K562 (cell line): ENCODE measurements around the gene ZNF776. TPM values are rescaled to one million over a fixed set of nuclear protein-coding genes. Genes with fewer than 3 reads are reported as not detected.

Source experiments
- ATAC-seq: fragments of 200-7000 bp; cut with Tn5 transposase; 3 replicates; pipeline ENCODE4 v1.9.1; 2020; ENCODE audit warnings: moderate library complexity
- BruUV-seq: library from RNA; stranded (reverse); fragments of 400-500 nt; replicated peaks from 2 replicates; lab custom pipeline; 2021; lab: Mats Ljungman, UMichigan
- CTCF ChIA-PET: fragments of 300-600 bp; formaldehyde crosslinking; extraction: SDS; loops from one replicate; lab custom pipeline; 2021; ENCODE audit warnings: low intra/inter-chr PET ratio; lab: Yijun Ruan, JAX
- POLR2A ChIA-PET: fragments of 300-600, 350-650 bp; sonication (Branson Sonifier 250); formaldehyde crosslinking; extraction: SDS; loops from one replicate; lab custom pipeline; 2021; ENCODE audit warnings: antibody characterized with exemption, inconsistent platforms; lab: Yijun Ruan, JAX
- DNase-seq, 4 experiments: peaks; one replicate each; pipeline versions ENCODE4 v3.0.0 to v3.0.0-alpha.2; 2011 to 2018; ENCODE audit warnings: low spot score in 3 of 4, mixed read lengths in 3 of 4; ENCODE audit errors: extremely low read depth in 1 of 4
- FAIRE-seq: peaks from 2 replicates; lab custom pipeline; 2011; peaks lifted over from hg19 to GRCh38; lab: Jason Lieb, UNC
- H2AFZ ChIP-seq: 2 replicates; pipeline ENCODE4 v1.6.0; 2011; ENCODE audit warnings: low read depth, low read length, control low read depth, inconsistent platforms
- H3K27ac ChIP-seq: fragments of 200-600 bp; 3 replicates; pipeline ENCODE4 v1.8.0; 2011; ENCODE audit warnings: low read depth, mild to moderate bottlenecking, control low read depth, inconsistent platforms, low read length, moderate library complexity, mixed read lengths; ENCODE audit errors: extremely low read depth
- H3K27me3 ChIP-seq, 2 experiments: fragments of 300-600 bp in 1 of 2; 2 replicates in 1 of 2; 3 replicates in 1 of 2; pipeline versions ENCODE4 v1.6.0 to v1.8.0; 2011; ENCODE audit warnings: inconsistent platforms in 2 of 2, low read length in 2 of 2, mild to moderate bottlenecking in 1 of 2, mixed read lengths in 1 of 2, moderate library complexity in 1 of 2; ENCODE audit not compliant: control insufficient read depth in 2 of 2, insufficient read depth in 2 of 2
- H3K36me3 ChIP-seq: fragments of 300-600 bp; 3 replicates; pipeline ENCODE4 v1.8.0; 2011; ENCODE audit warnings: mild to moderate bottlenecking, low read length, inconsistent platforms; ENCODE audit not compliant: control insufficient read depth, insufficient read depth
- H3K4me1 ChIP-seq, 2 experiments: fragments of 200-600 bp in 1 of 2; replicated peaks in 1 of 2; 2 replicates in 1 of 2; 3 replicates in 1 of 2; pipeline versions ENCODE4 v1.5.1 to v1.8.0; 2011; ENCODE audit warnings: inconsistent platforms in 2 of 2, low read length in 2 of 2, mild to moderate bottlenecking in 1 of 2, mixed read lengths in 1 of 2, moderate library complexity in 1 of 2; ENCODE audit not compliant: control insufficient read depth in 2 of 2, insufficient read depth in 2 of 2
- H3K4me2 ChIP-seq: 2 replicates; pipeline ENCODE4 v1.6.1; 2011; ENCODE audit warnings: low read length, control low read depth, inconsistent platforms, mixed read lengths; ENCODE audit not compliant: insufficient read depth
- H3K4me3 ChIP-seq: fragments of 200-600 bp; sonication (generic), shearing (Covaris generic); 2 replicates; pipeline ENCODE4 v1.5.1; 2016; ENCODE audit warnings: control low read depth, inconsistent platforms
- H3K79me2 ChIP-seq: fragments of 200-600 bp; 3 replicates; pipeline ENCODE4 v1.8.0; 2011; ENCODE audit warnings: low read length, inconsistent platforms; ENCODE audit not compliant: control insufficient read depth, insufficient read depth
- H3K9ac ChIP-seq, 2 experiments: 2 replicates each; pipeline versions ENCODE4 v1.6.0 to v1.6.1; 2011; ENCODE audit warnings: low read depth in 2 of 2, low read length in 2 of 2, control low read depth in 1 of 2, inconsistent platforms in 1 of 2, mild to moderate bottlenecking in 1 of 2, mixed read lengths in 1 of 2; ENCODE audit not compliant: insufficient read depth in 1 of 2
- H3K9me1 ChIP-seq: one replicate; pipeline ENCODE4 v1.6.0; 2011; ENCODE audit warnings: inconsistent platforms, mild to moderate bottlenecking, low read length, moderate library complexity; ENCODE audit not compliant: control insufficient read depth, insufficient read depth
- H3K9me3 ChIP-seq: replicated peaks from 2 replicates; pipeline ENCODE4 v1.5.1; 2011; ENCODE audit warnings: low read depth, low read length, inconsistent platforms; ENCODE audit not compliant: control insufficient read depth, insufficient read depth
- H4K20me1 ChIP-seq: replicated peaks from 2 replicates; pipeline ENCODE4 v1.6.1; 2011; ENCODE audit warnings: low read length, inconsistent platforms, mixed read lengths; ENCODE audit not compliant: control insufficient read depth, insufficient read depth
- CBFA2T2 ChIP-seq: fragments of 450-650 bp; conservative IDR thresholded peaks from 2 replicates; pipeline ENCODE4 v1.6.1; 2017; ENCODE audit warnings: mild to moderate bottlenecking
- GABPB1 ChIP-seq: sonication (generic); formaldehyde crosslinking; IDR thresholded peaks from 2 replicates; pipeline ENCODE4 v1.8.0; 2022; ENCODE audit warnings: mild to moderate bottlenecking, missing genetic modification reagents
- HNRNPL ChIP-seq: fragments of 200-400 bp; formaldehyde crosslinking; IDR thresholded peaks from 2 replicates; pipeline ENCODE4 v1.6.1; 2017; ENCODE audit warnings: low read depth, mild to moderate bottlenecking, low read length
- HOXB6 ChIP-seq: fragments of 250-450 bp; sonication (Bioruptor Pico); IDR thresholded peaks from 2 replicates; pipeline ENCODE4 v1.5.1; 2022; ENCODE audit warnings: mild to moderate bottlenecking, borderline replicate concordance
- KLF10 ChIP-seq: fragments of 250-450 bp; sonication (Bioruptor Pico); IDR thresholded peaks from 2 replicates; pipeline ENCODE4 v1.6.1; 2021; ENCODE audit warnings: matching md5 sums
- PML ChIP-seq: IDR thresholded peaks from 2 replicates; pipeline ENCODE4 v1.6.1; 2012; ENCODE audit warnings: low read length, inconsistent platforms
- ZC3H8 ChIP-seq: fragments of 450-650 bp; IDR thresholded peaks from 2 replicates; pipeline ENCODE4 v1.6.1; 2017
- WGBS: fragments of 100-300 bp; shearing (Covaris generic); methylation state at CpG from one replicate; pipeline ENCODE4 v1.1.6; 2016; ENCODE audit warnings: low coverage, mixed read lengths; ENCODE audit not compliant: insufficient coverage; ENCODE audit errors: missing lambda C conversion rate; 5-methylcytosine and 5-hydroxymethylcytosine counted together
- in situ Hi-C: fragments of 300-500 bp; cut with MboI; formaldehyde crosslinking; loops from 4 replicates; pipeline ENCODE4 v1.15.0; 2018; ENCODE audit warnings: inconsistent platforms, mixed read lengths
- intact Hi-C: fragments of 100-400 bp; cut with micrococcal nuclease; formaldehyde crosslinking; loops from 2 replicates; pipeline ENCODE4 v1.14.2; 2022
- polyA plus RNA-seq, 8 experiments: library from polyadenylated mRNA; depleted of rRNA in 4 of 8; stranded (reverse) in 5 of 8; unstranded in 3 of 8; fragments of >200 nt; fragmentation: Nextera tagmentation in 2 of 8; fragmentation: Illumina TruSeq in 1 of 8; extraction: Ambion mirVana in 2 of 8; extraction: Trizol in 1 of 8; gene quantifications; 2 replicates each; pipeline versions ENCODE4 v1.2.1 to v1.2.3, GENCODE V29; 2011 to 2014; ENCODE audit warnings: inconsistent platforms in 1 of 8, missing spikeins in 1 of 8
- total RNA-seq, 7 experiments: library from RNA; depleted of rRNA in 6 of 7; stranded (reverse); fragments of >200 nt in 6 of 7; fragmentation: Illumina TruSeq in 2 of 7; extraction: Trizol in 2 of 7; gene quantifications; 2 replicates each; pipeline versions ENCODE4 v1.2.1 to v1.2.3, GENCODE V29; 2011 to 2021; ENCODE audit warnings: low replicate concordance in 1 of 7
- TF ChIP-seq, protein P1 (sequence below): fragments of 250-450 bp; sonication (Bioruptor Pico); IDR thresholded peaks from 2 replicates; pipeline ENCODE4 v1.8.0; 2021; ENCODE audit warnings: moderate library complexity, mild to moderate bottlenecking, inconsistent platforms

Gene ZNF776
- total and polyA plus RNA-seq, 9 of the 15 experiments (the other 6 are each of a cell fraction or from before 2014, with no cell fraction given) = 2.2 to 16.9 (median 8.2) TPM

DNA sequence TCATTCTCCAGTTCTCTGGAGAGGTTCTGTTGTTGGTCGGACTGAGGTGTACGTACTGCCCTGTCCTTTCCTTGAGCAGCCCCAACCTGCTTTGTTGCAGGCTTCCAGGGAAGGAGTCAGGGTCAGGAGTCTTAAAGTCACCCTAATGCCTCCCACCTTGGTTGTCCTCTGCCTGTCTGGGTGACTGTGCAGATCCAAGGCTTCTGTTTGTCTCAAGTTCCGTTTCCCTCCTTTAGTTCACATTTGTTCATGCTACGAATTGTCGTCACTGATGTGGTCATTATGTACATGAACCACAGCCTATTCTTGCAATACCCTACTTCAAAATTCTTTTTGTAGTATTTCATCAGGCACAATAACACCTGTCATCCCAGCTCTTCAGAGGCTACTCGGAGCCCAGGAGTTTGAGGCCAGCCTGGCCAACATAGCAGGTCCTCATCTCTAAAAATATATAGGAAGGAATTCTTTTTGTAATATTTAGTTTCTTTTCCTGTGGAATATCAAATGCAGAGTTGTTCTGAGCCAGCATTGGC is 30.2 kb downstream of the ZNF776 start:
- Histone ChIP-seq H3K4me1 (no peaks in the 10 kb centered on the region), H3K79me2 (peaks cover 54% of the 10 kb centered on the region), H3K27ac (no peak overlapping the region), H2AFZ (no peak overlapping the region), H3K9me3 (peaks cover 41% of the 10 kb centered on the region), H3K9me1 (no peaks in the 10 kb centered on the region), H3K36me3 (peaks cover 81% of the 10 kb centered on the region), H3K27me3 (no peaks in the 10 kb centered on the region), H3K9ac (no peak overlapping the region), H3K4me2 (no peak overlapping the region), H3K4me3 (no peak overlapping the region), H4K20me1 (no peaks in the 10 kb centered on the region)
- ATAC-seq = no peak
- intact Hi-C loops = no loop called here
- ChIA-PET CTCF (no interaction called here), POLR2A (no interaction called here)
- no peak for FAIRE-seq
- 100% methylated on average over 6 of the region's 6 CpGs for WGBS
- in situ Hi-C loops = no loop called here
- no peak for DNase-seq
- no TSS peak for BruUV-seq
- TF ChIP-seq ZC3H8 = no peak
- no peak for TF ChIP-seq HOXB6
- TF ChIP-seq HNRNPL = no peak
- TF ChIP-seq PML = no peak
- TF ChIP-seq KLF10 (CRISPR knock-in tag) = no peak
- no peak for TF ChIP-seq CBFA2T2

DNA sequence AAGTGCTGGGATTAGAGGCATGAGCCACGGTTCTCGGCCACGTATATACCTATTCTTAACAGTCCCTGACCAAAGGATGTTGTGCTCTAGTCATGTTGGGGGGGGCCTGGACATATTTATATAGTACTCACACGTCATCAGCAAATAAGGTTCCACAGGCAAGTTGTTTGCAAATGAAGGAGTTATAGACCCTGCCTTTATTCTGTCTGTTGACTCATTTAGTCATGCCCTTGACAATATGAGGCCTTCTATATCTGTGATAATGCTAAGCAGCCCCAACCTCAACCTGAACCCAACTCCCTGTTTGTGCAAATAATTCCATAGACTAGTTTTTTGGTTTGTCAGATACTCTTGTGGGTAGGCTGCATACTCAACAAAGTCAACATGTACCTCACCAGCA is 31.7 kb downstream of the ZNF776 start:
- Histone ChIP-seq H3K4me3 (no peak overlapping the region), H3K9me1 (no peaks in the 10 kb centered on the region), H3K4me2 (no peak overlapping the region), H3K27ac (no peak overlapping the region), H3K9me3 (peaks cover 41% of the 10 kb centered on the region), H3K79me2 (peaks cover 42% of the 10 kb centered on the region), H3K36me3 (peaks cover 67% of the 10 kb centered on the region), H3K27me3 (no peaks in the 10 kb centered on the region), H3K9ac (no peak overlapping the region), H3K4me1 (no peaks in the 10 kb centered on the region), H4K20me1 (no peaks in the 10 kb centered on the region), H2AFZ (no peak overlapping the region)
- ChIA-PET CTCF (no interaction called here), POLR2A (no interaction called here)
- FAIRE-seq (no peak), DNase-seq (no peak), ATAC-seq (no peak)
- intact Hi-C loops = no loop called here
- 100% methylated on average over 4 of the region's 4 CpGs for WGBS
- in situ Hi-C loops = no loop called here
- no TSS peak for BruUV-seq
- TF ChIP-seq, protein P1, sequence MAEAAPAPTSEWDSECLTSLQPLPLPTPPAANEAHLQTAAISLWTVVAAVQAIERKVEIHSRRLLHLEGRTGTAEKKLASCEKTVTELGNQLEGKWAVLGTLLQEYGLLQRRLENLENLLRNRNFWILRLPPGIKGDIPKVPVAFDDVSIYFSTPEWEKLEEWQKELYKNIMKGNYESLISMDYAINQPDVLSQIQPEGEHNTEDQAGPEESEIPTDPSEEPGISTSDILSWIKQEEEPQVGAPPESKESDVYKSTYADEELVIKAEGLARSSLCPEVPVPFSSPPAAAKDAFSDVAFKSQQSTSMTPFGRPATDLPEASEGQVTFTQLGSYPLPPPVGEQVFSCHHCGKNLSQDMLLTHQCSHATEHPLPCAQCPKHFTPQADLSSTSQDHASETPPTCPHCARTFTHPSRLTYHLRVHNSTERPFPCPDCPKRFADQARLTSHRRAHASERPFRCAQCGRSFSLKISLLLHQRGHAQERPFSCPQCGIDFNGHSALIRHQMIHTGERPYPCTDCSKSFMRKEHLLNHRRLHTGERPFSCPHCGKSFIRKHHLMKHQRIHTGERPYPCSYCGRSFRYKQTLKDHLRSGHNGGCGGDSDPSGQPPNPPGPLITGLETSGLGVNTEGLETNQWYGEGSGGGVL (CRISPR knock-in tag) = no peak
- no peak for TF ChIP-seq GABPB1 (CRISPR knock-in tag)
